Embryonic facial prominence (tissue), 1 donor: Measurements from ENCODE around the gene FAM120B.

ENCODE experiments used
- DNase-seq: peaks from one replicate; pipeline ENCODE4 v3.0.0-alpha.2; 2016; ENCODE audit errors: extremely low spot score

The FAM120B gene

DNA sequence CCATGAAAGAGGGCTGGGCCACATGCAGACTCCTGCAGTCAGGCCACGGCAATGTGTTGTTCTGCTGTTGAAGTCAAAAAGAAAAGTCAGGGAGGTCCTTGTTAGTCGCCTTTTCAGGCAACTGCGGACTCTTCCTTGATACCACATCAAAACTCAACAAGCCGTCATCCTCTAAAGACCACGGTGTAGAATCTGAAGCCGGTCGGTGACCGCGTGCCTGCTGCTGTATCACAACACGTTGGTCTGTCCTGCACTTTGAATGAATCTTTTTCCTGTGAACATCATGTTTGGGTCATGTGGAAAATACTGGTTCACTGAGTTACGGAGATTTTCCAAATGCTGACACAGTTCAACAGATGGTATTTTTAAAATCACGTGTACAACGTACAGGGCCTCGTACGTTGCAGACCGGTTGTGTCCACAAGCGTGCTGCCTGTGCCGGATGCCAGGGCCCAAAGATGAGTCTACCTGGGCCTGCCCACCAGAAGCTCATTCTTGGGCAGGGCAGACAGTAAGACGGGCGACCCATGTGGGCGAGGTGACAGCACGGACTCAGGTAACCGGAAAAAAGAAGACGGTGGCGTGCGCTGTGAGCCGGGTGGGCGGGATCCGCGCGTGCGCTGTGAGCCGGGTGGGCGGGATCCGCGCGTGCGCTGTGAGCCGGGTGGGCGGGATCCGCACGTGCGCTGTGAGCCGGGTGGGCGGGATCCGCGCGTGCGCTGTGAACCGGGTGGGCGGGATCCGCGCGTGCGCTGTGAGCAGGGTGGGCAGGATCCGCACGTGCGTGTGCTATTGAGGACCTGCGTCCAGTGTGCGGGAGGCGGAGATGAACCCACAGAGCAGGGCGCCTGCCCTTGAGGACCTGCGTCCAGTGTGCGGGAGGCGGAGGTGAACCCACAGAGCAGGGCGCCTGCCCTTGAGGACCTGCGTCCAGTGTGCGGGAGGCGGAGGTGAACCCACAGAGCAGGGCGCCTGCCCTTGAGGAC, 114.5 kb downstream of the FAM120B start:
- DNase-seq = no peak

DNA sequence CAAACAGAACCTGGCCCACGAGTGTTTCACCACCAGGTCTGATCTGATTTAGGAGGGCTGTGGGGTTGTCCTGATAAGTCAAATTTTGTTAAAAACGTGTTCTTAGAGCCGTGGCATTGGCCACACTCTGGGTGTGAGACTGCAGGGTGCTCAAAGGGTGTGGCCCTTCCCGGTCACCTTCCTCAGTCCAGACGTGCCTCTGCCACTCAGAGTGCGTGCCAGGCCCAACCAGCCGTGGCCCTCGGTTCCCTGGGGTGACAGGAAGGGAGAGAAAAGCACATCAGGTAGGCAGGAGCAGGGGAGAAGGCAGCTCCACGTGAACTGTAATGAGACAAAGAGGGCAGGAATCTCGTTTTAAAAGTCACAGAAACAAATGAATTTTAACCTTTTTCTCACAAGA, 115.4 kb downstream of the FAM120B start:
- DNase-seq = no peak

- DNase-seq = no peak
Measured at GRCh38 chr6:170423030-170423429, 116.5 kb downstream of the FAM120B start.

DNA sequence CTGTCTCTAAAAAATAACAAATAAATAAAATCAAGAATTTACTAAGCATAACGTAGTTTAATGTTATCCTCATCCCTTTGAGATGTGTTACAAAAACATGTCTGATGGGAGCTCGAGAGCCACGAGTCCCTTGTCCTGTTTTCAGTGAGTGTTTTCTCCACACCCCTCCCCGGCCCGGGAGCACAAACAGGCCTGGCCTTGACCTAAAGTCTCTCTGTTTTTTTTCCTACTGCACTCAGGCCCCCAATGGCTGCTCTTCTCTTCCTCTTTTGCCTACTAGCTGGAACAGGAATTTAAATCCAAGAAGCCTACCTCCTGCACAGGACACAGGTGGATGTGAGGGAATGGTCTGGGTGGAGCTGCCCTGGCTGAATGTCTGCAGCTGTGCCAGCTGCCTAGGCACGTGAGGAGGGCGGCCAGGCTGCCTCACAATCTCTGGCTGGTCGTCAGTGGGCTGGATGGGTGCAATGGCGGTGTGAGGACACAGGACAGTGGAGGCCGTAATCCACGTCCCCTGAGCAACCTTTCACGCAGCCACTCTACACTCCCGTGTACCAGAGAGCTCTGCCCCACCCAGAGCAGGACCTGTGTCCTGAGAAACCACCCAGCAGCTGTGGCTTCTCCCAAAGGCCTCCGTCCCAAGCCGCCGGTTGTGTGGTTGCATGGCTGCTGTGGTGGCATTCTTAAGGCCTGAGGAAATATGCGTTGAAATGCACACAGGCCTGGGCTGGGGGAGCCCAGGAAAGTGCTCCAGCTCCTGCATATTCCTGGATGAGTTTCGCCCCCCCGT, 117.5 kb downstream of the FAM120B start:
- DNase-seq = no peak

DNA sequence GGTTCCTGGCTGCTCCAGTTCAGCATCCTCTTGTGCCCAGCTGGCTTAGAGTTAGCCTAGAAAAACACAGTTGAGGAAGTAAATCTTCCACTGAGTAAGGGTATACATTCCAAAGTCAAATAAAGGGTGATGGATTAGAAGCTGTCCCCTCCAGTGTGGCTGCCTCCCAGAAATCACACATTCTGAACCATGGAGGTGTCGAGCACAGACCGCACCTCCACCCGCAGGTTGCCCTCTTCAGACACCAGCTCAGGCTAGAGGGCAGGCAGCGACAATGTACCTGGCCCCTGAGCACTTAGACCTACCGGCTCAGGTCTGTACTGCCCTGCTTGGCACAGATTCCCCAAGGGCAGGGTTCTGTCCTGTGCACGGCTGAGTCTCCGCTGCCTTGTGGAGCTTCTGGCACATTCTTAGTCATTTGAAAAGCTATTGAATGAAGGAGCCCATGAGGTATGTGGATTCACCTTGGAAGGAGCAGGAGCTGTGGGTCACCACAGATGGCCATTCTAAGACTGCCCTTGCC, 118.1 kb downstream of the FAM120B start:
- no peak for DNase-seq

- no peak for DNase-seq
Measured at GRCh38 chr6:170429450-170429849, 122.9 kb downstream of the FAM120B start.

DNA sequence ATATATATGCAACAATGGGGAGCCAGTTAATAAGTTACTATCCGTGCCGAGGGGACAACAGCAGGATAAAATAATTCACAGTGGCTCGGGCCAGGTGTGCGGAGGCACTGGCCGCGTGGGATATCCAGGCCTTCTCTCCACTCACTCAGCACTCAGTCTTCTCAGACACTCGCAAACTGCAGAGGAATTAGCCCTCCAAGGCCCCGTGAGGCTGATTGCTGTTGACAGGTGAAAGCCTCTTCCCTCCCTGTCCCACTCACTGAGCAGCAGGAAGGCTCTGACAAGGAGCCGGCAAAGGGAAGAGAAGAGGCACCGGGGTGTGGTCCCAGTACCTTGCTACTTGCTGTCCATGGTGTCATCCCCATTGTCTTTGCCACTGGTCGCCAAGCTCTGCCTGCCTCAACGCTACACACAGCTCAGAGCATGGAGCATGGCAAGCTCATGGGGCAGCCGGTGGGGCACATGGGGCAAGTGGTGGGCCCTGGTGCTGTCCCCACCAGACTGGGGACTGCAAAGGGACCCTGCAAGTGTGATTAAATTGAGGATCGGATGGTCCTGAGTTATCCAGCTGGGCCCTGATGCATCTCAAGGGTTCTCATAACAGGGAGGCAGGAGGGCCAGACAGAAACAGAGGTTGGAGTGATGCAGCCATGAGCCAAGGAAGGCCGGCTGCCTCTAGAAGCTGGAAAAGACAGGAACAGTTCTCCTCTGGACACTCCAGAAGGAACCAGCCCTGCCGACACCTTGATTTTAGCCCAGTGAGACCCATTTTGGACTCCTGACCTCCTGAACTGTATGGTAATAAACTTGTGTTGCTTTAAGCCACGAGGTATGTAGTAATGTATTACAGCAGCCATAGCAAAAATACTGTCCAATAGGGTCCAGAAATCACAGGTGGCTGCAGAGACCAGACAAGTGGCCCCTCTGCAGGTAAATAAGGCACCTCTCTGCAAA, 126.9 kb downstream of the FAM120B start:
- no peak for DNase-seq

- no peak for DNase-seq
Measured at GRCh38 chr6:170434117-170434820, 127.7 kb downstream of the FAM120B start.

- no peak for DNase-seq
Measured at GRCh38 chr6:170434821-170435155, 128.2 kb downstream of the FAM120B start.

- no peak for DNase-seq
Measured at GRCh38 chr6:170435766-170436165, 129.2 kb downstream of the FAM120B start.

DNA sequence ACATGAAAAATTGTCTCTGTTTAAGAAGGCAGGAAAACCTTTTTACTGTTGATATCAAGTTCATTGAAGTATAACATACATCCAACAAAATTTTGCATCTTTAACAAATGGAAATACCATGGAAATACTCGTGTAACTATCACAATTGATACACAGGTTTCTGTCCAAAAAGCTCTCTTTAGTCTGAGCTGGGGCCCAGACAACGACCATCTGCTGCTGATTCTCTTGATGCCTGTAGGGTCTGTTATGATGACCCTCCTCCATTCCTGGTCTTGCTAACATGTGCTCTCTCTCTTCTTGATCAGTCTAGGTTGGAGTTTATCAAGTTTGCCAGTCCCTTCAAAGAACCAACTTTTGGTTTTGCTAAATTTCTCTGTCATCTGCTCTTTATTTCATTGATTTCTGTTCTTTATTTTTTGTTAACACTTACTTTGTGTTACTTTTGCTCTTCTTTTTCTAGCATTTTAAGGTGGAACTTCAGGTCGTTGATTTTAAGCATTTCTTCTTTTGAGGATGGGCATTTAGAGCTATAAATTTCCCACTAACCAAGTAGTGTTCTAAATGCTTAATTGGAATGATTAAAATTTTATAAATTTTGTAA, 129.8 kb downstream of the FAM120B start:
- no peak for DNase-seq

DNA sequence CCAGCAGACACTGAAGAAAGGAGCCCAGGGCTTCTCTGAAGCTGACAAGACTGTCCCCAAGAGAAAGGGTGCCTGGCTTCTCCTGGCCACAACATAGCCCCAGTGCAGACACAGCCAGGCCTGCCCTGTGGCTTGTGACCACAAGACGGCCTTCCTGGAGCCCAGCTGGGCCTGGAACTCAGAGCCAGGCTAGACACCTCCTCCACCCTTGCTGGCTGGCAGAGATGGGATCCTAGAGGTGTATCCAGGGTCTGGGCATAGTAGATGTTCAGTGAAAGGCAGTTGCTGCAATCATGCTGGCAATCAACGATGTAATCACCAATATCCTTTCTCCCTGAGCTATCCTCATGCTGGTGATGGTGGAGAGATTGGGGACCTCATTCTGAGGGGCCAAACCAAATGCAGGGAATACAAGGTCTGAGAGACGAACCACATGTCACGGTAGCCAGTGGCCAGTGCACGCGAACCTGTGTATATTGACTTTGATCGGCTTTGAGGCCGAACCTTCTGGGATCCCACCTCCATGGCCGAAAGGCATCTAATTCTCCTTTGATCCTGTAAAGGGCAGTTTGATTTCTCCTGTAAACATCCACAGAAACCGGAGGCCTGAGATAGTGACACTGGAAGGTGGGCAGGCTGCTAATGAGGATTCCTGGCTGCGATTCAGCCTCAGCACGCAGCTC, 131.3 kb downstream of the FAM120B start:
- no peak for DNase-seq

DNA sequence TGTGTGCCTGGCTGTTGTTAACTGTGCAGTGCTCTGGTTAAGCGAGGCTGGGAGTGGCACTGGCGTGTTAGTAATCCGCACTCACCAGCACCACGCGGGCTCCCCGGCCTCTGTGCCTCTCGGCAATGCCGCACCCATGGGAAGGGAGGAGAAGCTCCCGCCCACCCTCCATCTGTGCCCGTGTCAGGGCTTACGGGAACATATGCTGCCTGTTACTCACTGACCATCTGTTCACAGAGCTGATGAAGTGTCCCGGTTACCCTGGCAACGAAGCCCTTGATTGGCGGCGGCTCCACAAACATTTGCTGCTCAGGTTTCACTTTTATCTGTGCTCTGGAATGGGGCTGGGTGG, 131.8 kb downstream of the FAM120B start:
- peak; percentile 85 for DNase-seq

DNA sequence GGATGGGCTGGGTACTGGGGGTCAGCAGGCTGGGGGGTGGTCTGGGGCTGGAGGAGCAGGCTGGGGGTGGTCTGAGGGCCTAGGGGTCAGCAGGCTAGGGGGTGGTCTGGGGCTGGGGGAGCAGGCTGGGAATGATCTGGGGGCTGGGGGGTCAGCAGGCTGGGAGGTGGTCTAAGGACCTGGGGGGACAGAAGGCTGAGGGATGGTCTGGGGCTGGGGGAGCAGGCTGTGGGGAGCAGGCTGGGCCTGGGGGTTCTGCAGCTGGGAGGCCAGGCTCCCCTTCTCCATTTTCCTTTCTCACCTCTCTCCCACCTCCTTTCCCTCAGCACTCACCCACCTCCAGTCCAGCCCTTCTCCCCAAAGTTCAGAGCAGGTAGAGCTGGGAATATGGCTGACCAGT, 132.3 kb downstream of the FAM120B start:
- no peak for DNase-seq

- no peak for DNase-seq
Measured at GRCh38 chr6:170439366-170440361, 133.1 kb downstream of the FAM120B start.

GRCh38 chr6:170440437-170440836, 133.9 kb downstream of the FAM120B start:
- no peak for DNase-seq

DNA sequence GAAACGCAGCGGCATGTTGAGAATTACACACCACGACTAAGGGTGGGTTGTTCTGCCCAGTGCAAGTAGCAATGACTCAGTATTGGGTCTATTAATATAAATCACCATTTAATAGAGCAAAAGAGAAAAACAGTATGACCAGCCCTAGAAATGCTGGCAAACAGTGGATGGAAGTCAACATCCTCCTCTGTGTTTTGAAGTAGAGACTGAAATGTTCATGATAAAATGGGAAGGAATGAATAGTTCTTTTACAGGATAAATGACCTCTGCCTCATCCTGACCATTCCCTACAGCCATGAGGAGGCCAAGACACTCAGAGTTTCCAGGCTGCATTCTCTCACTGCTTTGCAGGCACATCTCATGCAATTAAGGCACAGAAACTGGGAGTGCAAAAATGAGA, 134.8 kb downstream of the FAM120B start:
- DNase-seq = no peak

DNA sequence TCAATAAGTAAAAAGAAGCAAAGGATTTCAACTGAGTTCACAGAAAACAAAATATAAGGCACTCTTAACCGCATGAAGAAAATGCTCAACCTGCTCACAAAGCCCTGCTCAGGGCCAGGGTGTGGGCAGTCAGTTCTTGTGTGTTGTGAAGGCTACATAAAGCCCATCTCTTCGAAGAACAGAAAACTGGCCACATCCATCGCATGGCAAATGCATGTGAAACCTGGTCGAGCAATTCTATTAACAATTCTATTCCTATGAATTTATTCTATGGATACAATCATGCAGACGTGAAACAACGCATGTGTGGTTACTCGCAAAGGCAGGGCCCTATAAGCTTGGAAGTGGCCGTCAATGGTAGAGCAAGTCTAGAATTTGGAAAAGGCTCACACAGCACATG, 136.0 kb downstream of the FAM120B start:
- no peak for DNase-seq
